Activated B cell treated with CpG ODN at 0.5 μM for 24 hours (primary cell): Measurements from ENCODE around the gene RYR2. TPM values are rescaled to one million over a fixed set of nuclear protein-coding genes. Genes with fewer than 3 reads are reported as not detected.

ENCODE experiments used
- ATAC-seq: fragments of 200-7000 bp; cut with Tn5 transposase; one replicate; pipeline ENCODE4 v1.10.0; 2021; ENCODE audit warnings: low read depth, mild to moderate bottlenecking, moderate library complexity
- CTCF ChIA-PET: fragments of 350-600 bp; sonication (Branson Sonifier 250); formaldehyde crosslinking; loops from one replicate; lab custom pipeline; 2021; ENCODE audit warnings: antibody characterized with exemption; lab: Charles Lee
- POLR2A ChIA-PET: fragments of 350-600 bp; sonication (Branson Sonifier 250); formaldehyde crosslinking; loops from one replicate; lab custom pipeline; 2021; ENCODE audit warnings: antibody characterized with exemption; lab: Charles Lee
- DNase-seq: peaks from one replicate; pipeline ENCODE4 v3.0.0; 2022
- H3K27ac Mint-ChIP-seq: one replicate; pipeline ENCODE4 v1.8.0; 2020; ENCODE audit warnings: mixed read lengths
- H3K27me3 Mint-ChIP-seq: one replicate; pipeline ENCODE4 v1.8.0; 2021; ENCODE audit warnings: mixed read lengths
- H3K36me3 Mint-ChIP-seq: one replicate; pipeline ENCODE4 v1.8.0; 2021; ENCODE audit warnings: low read depth, mixed read lengths
- H3K4me1 Mint-ChIP-seq: one replicate; pipeline ENCODE4 v1.8.0; 2021; ENCODE audit warnings: mixed read lengths
- H3K4me3 Mint-ChIP-seq: one replicate; pipeline ENCODE4 v1.8.0; 2020; ENCODE audit warnings: mild to moderate bottlenecking, mixed read lengths
- H3K9me3 Mint-ChIP-seq: one replicate; pipeline ENCODE4 v1.8.0; 2020; ENCODE audit warnings: mixed read lengths
- intact Hi-C: fragments of 100-400 bp; cut with micrococcal nuclease; formaldehyde crosslinking; loops from one replicate; pipeline ENCODE4 v1.15.1; 2024
- total RNA-seq: library from RNA; stranded (reverse); gene quantifications from 2 replicates; pipeline ENCODE4 v1.2.3, GENCODE V29; 2022
- TF ChIP-seq, protein P1 (sequence below): fragments of 200-600 bp; IDR thresholded peaks from one replicate; pipeline ENCODE4 v1.8.0; 2022; ENCODE audit warnings: antibody characterized with exemption, mild to moderate bottlenecking

RYR2 gene
- total RNA-seq, 1 donor from 2014 or later = not detected

DNA sequence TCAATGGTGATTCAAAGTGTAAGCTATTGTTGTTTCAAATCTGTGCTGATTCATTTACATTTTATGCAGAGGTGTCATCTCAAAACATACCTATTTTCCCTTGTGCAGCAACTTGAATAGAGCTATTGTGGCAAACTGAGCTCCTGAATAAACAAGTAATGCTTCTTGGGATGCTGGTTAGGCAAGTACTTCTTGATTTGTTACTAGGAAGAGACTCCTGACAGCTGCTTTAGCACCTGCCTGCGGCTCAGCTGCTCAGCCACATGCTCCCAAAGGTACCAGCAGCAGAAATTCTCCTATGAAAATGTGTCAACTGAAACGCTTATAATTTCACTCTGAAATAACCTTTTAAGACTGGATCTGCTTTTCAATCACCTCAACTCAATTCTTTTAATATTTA, 352.3 kb downstream of the RYR2 start:
- no peaks in the 10 kb centered on the region for H3K9me3 Mint-ChIP-seq
- ChIA-PET POLR2A (no interaction called here), CTCF (no interaction called here)
- H3K27ac Mint-ChIP-seq = no peak overlapping the region
- TF ChIP-seq, protein P1, sequence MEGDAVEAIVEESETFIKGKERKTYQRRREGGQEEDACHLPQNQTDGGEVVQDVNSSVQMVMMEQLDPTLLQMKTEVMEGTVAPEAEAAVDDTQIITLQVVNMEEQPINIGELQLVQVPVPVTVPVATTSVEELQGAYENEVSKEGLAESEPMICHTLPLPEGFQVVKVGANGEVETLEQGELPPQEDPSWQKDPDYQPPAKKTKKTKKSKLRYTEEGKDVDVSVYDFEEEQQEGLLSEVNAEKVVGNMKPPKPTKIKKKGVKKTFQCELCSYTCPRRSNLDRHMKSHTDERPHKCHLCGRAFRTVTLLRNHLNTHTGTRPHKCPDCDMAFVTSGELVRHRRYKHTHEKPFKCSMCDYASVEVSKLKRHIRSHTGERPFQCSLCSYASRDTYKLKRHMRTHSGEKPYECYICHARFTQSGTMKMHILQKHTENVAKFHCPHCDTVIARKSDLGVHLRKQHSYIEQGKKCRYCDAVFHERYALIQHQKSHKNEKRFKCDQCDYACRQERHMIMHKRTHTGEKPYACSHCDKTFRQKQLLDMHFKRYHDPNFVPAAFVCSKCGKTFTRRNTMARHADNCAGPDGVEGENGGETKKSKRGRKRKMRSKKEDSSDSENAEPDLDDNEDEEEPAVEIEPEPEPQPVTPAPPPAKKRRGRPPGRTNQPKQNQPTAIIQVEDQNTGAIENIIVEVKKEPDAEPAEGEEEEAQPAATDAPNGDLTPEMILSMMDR = no peak
- no peak overlapping the region for H3K4me3 Mint-ChIP-seq
- ATAC-seq (no peak), DNase-seq (no peak)
- H3K27me3 Mint-ChIP-seq = no peaks in the 10 kb centered on the region
- no peaks in the 10 kb centered on the region for H3K4me1 Mint-ChIP-seq
- H3K36me3 Mint-ChIP-seq = no peaks in the 10 kb centered on the region
- intact Hi-C loops = no loop called here

DNA sequence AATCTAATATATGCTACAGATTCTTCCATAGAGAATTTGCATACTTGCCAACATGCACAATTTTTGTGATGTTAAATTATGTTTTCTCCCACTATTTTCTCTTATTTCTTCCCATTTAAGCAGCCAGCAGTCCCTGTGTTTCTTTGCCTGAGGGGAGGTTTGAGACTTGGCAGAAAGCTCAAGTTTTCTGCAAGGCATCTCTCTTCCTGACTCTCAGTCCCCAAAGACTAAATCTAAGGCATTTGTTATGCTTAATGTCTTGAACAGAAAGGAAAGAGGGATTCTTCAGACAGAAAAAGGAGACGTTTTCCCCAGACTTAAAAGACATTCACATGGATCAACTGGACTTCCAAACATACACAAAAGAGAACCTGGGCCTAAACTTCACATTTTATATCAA, 354.4 kb downstream of the RYR2 start:
- ChIA-PET CTCF (no interaction called here), POLR2A (no interaction called here)
- Mint-ChIP-seq H3K27me3 (no peaks in the 10 kb centered on the region), H3K27ac (no peak overlapping the region), H3K9me3 (peaks cover 7% of the 10 kb centered on the region), H3K4me3 (no peak overlapping the region), H3K36me3 (no peaks in the 10 kb centered on the region), H3K4me1 (no peaks in the 10 kb centered on the region)
- intact Hi-C loops = no loop called here
- ATAC-seq (no peak), DNase-seq (no peak)
- TF ChIP-seq, protein P1 = no peak

DNA sequence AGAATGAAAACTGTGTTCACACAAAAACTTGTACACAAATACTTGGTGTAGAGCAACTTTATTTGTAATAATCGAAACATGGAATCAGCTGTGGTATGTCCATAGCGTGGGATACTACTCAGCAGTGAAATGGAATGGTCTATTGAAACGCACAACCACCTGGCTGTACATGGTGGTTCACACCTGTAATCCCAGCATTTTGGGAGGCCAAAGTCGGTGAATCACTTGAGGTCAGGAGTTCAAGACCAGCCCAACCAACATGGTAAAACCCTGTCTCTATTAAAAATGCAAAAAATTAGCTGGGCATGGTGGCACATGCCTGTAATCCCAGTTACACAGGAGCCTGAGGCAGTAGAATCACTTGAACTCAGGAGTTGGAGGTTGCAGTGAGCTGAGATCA, 356.8 kb downstream of the RYR2 start:
- H3K27ac Mint-ChIP-seq = no peak overlapping the region
- ChIA-PET POLR2A (no interaction called here), CTCF (no interaction called here)
- DNase-seq (no peak), ATAC-seq (no peak)
- H3K36me3 Mint-ChIP-seq = no peaks in the 10 kb centered on the region
- H3K9me3 Mint-ChIP-seq = peaks cover 11% of the 10 kb centered on the region
- intact Hi-C loops = no loop called here
- H3K4me1 Mint-ChIP-seq = no peaks in the 10 kb centered on the region
- TF ChIP-seq, protein P1 = no peak
- no peaks in the 10 kb centered on the region for H3K27me3 Mint-ChIP-seq
- H3K4me3 Mint-ChIP-seq = no peak overlapping the region

DNA sequence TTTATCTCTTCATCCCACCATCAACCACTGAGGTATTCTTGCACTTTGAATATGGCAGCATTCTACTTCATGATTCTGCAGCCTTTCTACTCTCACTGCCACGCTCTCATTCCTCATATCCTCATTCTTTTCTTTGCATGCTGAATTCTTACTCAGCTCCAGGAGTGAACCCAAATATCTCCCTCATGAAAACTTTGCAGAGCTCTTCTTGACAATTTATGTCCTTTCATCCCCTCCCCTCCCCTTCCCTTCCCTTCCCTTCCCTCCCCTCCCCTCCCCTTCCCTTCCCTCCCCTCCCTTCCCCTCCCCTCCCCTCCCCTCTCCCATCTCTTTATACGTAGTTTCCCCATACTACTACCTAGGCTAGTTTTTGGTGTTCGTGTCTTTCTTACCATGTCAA, 363.9 kb downstream of the RYR2 start:
- no peak for ATAC-seq
- Mint-ChIP-seq H3K36me3 (no peaks in the 10 kb centered on the region), H3K4me3 (no peak overlapping the region), H3K4me1 (no peaks in the 10 kb centered on the region), H3K27me3 (no peaks in the 10 kb centered on the region), H3K9me3 (peaks cover 4% of the 10 kb centered on the region), H3K27ac (no peak overlapping the region)
- intact Hi-C loops = no loop called here
- TF ChIP-seq, protein P1 = no peak
- POLR2A ChIA-PET = no interaction called here
- DNase-seq = no peak
- CTCF ChIA-PET = no interaction called here

DNA sequence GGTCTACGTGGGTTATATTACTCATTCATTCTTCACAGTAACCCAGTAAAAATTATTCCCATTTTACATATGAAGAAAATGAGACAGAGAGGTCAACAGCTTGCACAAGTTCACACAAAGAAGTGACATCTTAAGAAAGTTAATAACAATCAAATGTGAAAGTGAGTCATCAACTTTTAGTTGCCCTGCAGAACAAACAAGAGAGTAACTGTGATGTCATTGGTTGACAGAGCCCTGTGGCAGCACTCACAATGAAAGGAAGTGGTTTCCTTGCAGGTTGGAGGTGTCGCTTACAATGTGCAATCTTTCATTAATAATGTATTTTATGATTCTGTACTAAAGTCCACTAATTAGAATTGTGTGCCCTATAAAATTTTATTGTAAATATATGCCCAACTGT, 369.6 kb downstream of the RYR2 start:
- H3K36me3 Mint-ChIP-seq = no peaks in the 10 kb centered on the region
- no peaks in the 10 kb centered on the region for H3K27me3 Mint-ChIP-seq
- no peak overlapping the region for H3K27ac Mint-ChIP-seq
- intact Hi-C loops = no loop called here
- CTCF ChIA-PET = no interaction called here
- ATAC-seq (no peak), DNase-seq (no peak)
- no peak overlapping the region for H3K4me3 Mint-ChIP-seq
- TF ChIP-seq, protein P1 = no peak
- no peaks in the 10 kb centered on the region for H3K4me1 Mint-ChIP-seq
- no peaks in the 10 kb centered on the region for H3K9me3 Mint-ChIP-seq
- POLR2A ChIA-PET = no interaction called here
